RWPE1 (cell line): ENCODE results near the gene SLC22A13.

ENCODE experiments used
- CTCF ChIA-PET: fragments of 350-600 bp; sonication (Branson Sonifier 250); formaldehyde crosslinking; extraction: SDS; loops from one replicate; lab custom pipeline; 2021; lab: Yijun Ruan, JAX
- POLR2A ChIA-PET: fragments of 400-600 bp; formaldehyde crosslinking; extraction: SDS; loops from one replicate; lab custom pipeline; 2020; ENCODE audit warnings: antibody characterized with exemption; ENCODE audit not compliant: low non-redundant PET; lab: Yijun Ruan, JAX
- DNase-seq: peaks from one replicate; pipeline ENCODE4 v3.0.0; 2012; ENCODE audit warnings: low spot score
- H3K27ac ChIP-seq: fragments of 450-650 bp; 2 replicates; pipeline ENCODE4 v1.5.1; 2017
- TF ChIP-seq, protein P1 (sequence below): fragments of 450-650 bp; conservative IDR thresholded peaks from 2 replicates; pipeline ENCODE4 v1.5.1; 2017; ENCODE audit warnings: low read depth, mild to moderate bottlenecking

The SLC22A13 gene, protein sequence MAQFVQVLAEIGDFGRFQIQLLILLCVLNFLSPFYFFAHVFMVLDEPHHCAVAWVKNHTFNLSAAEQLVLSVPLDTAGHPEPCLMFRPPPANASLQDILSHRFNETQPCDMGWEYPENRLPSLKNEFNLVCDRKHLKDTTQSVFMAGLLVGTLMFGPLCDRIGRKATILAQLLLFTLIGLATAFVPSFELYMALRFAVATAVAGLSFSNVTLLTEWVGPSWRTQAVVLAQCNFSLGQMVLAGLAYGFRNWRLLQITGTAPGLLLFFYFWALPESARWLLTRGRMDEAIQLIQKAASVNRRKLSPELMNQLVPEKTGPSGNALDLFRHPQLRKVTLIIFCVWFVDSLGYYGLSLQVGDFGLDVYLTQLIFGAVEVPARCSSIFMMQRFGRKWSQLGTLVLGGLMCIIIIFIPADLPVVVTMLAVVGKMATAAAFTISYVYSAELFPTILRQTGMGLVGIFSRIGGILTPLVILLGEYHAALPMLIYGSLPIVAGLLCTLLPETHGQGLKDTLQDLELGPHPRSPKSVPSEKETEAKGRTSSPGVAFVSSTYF

DNA sequence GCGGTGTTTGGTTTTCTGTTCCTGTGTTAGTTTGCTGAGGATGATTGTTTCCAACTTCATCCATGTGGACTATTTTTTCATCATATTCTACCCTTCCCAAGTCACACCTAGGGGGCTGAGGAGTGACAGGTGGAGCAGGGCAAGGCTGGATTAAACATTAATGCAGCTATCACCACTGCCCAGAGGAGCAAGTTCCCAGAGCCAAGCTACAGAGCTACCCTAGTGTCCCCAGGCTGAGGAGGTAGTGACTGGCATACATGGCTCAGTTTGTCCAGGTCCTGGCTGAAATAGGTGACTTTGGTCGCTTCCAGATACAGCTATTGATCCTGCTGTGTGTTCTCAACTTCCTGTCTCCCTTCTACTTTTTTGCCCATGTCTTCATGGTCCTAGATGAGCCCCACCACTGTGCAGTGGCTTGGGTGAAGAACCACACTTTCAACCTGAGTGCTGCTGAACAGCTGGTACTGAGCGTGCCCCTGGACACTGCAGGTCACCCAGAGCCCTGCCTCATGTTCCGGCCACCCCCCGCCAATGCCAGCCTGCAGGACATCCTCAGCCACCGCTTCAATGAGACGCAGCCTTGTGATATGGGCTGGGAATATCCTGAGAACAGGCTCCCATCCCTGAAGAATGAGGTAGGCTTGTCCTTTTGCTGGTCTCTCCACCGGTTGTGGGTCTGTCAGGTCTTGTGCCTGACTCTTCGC lies at the start of gene SLC22A13:
TSS of gene SLC22A13 (plus strand) at position 209 of the 704 bp plus-strand sequence. CDS start at position 258, 49 bp downstream.
- ChIA-PET CTCF (interaction anchor here (0.6 kb wide), 1 partner anchor 32 kb away, joined by 3 read pairs; no protein-coding TSS in a partner anchor), POLR2A (no interaction called here)
- TF ChIP-seq, protein P1, sequence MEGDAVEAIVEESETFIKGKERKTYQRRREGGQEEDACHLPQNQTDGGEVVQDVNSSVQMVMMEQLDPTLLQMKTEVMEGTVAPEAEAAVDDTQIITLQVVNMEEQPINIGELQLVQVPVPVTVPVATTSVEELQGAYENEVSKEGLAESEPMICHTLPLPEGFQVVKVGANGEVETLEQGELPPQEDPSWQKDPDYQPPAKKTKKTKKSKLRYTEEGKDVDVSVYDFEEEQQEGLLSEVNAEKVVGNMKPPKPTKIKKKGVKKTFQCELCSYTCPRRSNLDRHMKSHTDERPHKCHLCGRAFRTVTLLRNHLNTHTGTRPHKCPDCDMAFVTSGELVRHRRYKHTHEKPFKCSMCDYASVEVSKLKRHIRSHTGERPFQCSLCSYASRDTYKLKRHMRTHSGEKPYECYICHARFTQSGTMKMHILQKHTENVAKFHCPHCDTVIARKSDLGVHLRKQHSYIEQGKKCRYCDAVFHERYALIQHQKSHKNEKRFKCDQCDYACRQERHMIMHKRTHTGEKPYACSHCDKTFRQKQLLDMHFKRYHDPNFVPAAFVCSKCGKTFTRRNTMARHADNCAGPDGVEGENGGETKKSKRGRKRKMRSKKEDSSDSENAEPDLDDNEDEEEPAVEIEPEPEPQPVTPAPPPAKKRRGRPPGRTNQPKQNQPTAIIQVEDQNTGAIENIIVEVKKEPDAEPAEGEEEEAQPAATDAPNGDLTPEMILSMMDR, result no peak
- no peak within 1 kb of the TSS for H3K27ac ChIP-seq
- DNase-seq, result no peak

DNA sequence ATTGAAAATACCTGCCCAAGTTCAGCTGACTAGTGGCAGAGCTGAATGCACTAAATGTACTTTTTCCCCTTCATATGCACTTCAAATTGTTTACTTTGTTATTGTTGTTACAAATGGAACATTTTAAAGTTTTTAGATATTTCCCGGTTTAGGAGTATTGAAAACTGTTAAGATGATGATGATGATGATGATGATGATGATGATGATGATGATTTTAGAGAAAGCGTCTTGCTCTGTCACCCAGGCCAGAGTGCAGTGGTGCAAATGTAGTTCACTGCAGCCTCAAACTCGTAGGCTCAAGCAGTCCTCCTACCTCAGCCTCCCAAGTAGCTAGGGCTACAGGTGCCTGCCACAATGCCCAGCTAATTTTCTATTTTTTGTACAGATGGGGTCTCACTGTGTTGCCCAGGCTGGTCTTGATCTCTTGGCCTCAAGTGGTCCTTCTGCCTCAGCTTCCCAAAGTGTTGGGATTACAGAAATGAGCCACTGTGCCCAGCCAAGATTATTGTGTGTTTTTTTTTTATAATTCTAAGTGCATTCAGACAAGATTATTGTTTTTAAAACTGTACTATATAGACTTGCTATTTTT lies 45.9 kb upstream of the SLC22A13 start:
- H3K27ac ChIP-seq, result no peak overlapping the region
- ChIA-PET CTCF (no interaction called here), POLR2A (no interaction called here)
- TF ChIP-seq, protein P1, result no peak
- no peak for DNase-seq

DNA sequence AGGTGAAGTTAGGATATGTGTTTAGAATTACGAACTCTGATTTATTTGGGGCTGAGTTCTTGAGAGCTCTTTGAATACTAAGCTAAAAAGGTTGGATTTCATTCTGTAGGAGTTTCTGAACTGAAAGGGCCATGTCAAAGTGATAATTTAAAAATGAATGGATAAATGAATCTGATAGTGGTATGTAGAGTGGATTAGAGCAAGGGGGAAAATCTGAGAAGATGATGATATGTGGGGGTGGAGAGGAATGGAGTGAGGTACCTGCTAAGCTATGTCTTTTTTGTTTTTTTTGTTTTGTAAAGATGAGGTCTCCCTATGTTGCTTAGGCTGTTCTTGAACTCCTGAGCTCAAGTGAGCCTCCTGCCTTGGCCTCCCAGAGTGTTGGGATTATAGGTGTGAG lies 44.6 kb upstream of the SLC22A13 start:
- TF ChIP-seq, protein P1, result no peak
- no peak for DNase-seq
- ChIA-PET POLR2A (no interaction called here), CTCF (no interaction called here)
- no peak overlapping the region for H3K27ac ChIP-seq

DNA sequence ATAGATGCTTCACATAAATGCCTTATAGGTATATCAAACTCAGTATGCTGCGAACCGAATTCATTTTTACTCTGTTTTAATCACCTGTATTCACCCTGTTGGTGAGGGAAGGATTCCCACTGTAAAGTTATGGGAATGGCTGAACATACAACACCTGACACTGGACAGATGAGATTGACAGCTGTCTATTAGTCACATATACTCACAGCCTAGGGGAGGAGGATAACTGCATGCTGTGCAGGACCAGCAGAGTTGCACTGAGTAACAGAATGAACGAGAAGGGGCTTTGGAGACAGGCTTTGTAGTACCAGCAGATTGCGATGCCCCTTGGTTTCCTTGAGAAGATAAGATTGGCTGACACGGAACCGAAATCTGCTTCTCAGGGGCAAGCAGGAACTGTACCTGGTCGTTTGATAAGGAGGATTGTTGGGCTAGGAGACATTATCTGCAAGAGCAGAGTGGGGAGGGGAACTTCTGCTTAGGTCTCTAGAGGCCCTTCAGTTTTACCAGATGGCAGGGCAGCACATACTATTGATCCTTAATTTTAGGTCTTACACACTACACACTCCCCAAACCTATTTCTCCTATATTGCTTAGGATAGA lies 43.5 kb upstream of the SLC22A13 start:
- DNase-seq, result no peak
- TF ChIP-seq, protein P1, result no peak
- CTCF ChIA-PET, result no interaction called here
- POLR2A ChIA-PET, result no interaction called here
- H3K27ac ChIP-seq, result no peak overlapping the region

DNA sequence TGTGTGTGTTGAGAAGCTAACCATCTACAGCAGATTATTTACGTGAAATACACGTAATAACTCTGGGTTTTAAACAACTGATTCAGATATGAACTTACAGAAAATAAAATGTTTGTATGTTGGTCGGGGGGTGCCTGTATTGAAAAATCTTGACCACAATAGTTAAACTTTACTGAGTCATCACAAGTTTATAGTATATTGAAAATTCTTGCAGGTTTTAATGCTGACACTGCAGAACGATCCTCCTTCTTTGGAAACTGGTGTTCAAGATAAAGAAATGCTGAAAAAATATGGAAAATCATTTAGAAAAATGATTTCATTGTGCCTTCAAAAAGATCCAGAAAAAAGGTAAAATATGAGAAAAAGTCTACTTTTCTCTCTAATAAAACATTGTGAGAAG lies 41.3 kb upstream of the SLC22A13 start:
- H3K27ac ChIP-seq, result no peak overlapping the region
- ChIA-PET POLR2A (no interaction called here), CTCF (interaction anchor here (0.9 kb wide), 1 partner anchor 145 kb away, joined by 3 read pairs; no protein-coding TSS in a partner anchor)

More for the DNA sequence above, 41.3 kb upstream of the SLC22A13 start:
- TF ChIP-seq, protein P1, result no peak
- DNase-seq, result no peak
